ENCODE measurements around the gene P4HA1. TPM values are rescaled to one million over a fixed set of nuclear protein-coding genes. Genes with fewer than 3 reads are reported as not detected.

The P4HA1 gene
- total RNA-seq, 4 donors from 2014 or later, result 5.0 to 13.8 (median 12.3) TPM

DNA sequence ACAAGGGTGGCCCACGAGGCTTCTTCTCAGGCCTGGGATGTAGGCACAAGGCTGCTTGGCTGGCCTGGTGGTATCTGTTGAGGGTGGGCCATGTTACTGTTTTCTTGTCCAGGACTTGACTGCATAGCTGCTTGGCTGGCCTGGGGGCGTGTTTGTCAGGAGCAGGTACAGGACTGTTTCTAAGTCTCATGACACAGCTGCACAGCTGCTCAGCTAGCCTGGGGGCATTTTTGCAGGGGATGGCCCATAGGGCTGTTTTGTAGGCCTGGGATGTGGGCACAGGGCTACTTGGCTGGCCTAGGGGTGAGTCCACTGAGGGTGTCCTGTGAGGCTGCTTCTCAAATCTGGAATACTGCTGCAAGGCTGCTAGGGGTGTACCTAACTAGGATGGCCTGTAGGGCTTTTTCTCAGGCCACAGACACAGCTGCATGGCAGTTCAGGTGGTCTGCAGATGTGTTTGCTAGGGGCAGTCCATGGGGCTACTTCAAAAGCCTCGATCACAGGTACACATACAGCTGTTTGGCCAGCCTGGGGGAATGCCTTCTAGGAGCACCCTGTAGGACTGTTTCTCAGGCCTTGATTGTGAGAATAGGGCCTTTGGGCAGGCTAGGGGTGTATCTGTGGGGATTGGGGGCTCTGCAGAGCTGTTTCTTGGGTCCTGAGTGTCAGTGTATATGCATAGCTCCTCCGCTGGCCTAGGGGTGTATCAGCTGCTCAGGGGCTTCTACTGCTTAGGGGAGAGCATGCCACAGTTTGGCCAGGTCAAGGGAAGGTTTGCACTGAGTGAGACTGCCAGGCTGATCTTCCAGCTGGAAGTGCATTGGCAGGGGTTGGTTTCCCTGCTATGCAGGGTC is 115.4 kb downstream of the P4HA1 start:
- WGBS, 2 donors, result 92% methylated on average over 2 of the region's 4 CpGs; no CpG with 5 or more reads in 1 of the 2 donors
- no peak overlapping the region for H3K27ac ChIP-seq
- intact Hi-C loops (cut with DNase I), result no loop called here
- H3K4me1 ChIP-seq, result no peaks in the 10 kb centered on the region
- no peak overlapping the region for H3K4me3 ChIP-seq
- peaks cover 0 to 37% (median 7%) of the 10 kb centered on the region in 3 donors for H3K9me3 ChIP-seq
- TF ChIP-seq POLR2A (IDR thresholded peaks at IDR 0.05) (no peak), CTCF (IDR thresholded peaks at IDR 0.05) (no peak)
- no peak for DNase-seq
- H3K27me3 ChIP-seq, result peaks cover 0 to 6% (median 0%) of the 10 kb centered on the region in 4 donors
- no peaks in the 10 kb centered on the region for H3K36me3 ChIP-seq

DNA sequence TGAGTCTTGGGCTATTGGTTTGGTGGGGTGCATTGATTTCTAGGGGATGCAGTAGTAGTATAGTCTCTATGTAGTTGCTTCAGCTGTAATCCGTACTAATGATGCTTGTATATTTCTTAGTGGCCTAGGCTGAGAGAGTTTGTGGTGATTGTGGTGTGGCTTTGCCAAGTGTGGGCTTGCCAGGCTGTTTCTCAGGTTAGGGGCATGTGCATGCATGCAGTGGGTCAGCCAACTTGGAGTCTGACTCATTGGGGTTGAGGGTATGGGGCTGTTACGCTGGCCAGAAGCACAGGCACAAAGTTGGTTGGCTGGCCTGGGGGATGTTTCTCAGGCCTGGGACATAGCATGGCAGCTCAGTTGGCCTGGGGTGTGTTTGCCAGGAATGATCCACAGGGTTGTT is 116.3 kb downstream of the P4HA1 start:
- Histone ChIP-seq H3K27ac (no peak overlapping the region), H3K4me3 (no peak overlapping the region), H3K9me3 (peaks cover 0 to 45% (median 9%) of the 10 kb centered on the region in 3 donors), H3K27me3 (peaks cover 0 to 6% (median 0%) of the 10 kb centered on the region in 4 donors), H3K4me1 (no peaks in the 10 kb centered on the region), H3K36me3 (no peaks in the 10 kb centered on the region)
- intact Hi-C loops (cut with DNase I), result no loop called here
- 75 to 89% methylated on average over 1 to 2 of the region's 2 CpGs for WGBS, 2 donors
- TF ChIP-seq POLR2A (IDR thresholded peaks at IDR 0.05) (no peak), CTCF (IDR thresholded peaks at IDR 0.05) (no peak)
- DNase-seq, result no peak

- Histone ChIP-seq H3K27me3 (peaks cover 0 to 6% (median 0%) of the 10 kb centered on the region in 4 donors), H3K27ac (no peak overlapping the region), H3K4me3 (no peak overlapping the region), H3K9me3 (peaks cover 0 to 48% (median 12%) of the 10 kb centered on the region in 3 donors), H3K36me3 (no peaks in the 10 kb centered on the region), H3K4me1 (no peaks in the 10 kb centered on the region)
- DNase-seq, result no peak
- TF ChIP-seq CTCF (IDR thresholded peaks at IDR 0.05) (no peak), POLR2A (IDR thresholded peaks at IDR 0.05) (no peak)
- intact Hi-C loops (cut with DNase I), result no loop called here
Measured at GRCh38 chr10:72979709-72980108, 117.0 kb downstream of the P4HA1 start.

DNA sequence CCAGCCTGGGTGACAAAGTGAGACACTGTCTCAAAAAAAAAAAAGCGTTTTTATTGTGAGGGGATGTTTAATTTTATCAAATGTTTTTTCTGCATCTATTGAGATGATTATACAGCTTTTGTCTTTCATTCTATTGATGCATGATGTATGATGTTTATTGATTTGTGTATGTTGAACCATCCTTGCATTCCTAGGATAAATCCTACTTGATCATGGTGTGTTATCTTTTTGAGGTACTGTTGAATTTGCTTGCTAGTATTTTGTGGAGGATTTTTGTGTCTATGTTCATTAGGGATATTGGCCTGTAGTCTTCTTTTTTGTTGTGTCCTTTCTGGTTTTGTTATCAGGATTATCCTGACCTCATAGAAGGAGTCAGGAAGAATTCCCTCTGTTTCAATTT is 119.8 kb downstream of the P4HA1 start:
- intact Hi-C loops (cut with DNase I), result no loop called here
- TF ChIP-seq POLR2A (IDR thresholded peaks at IDR 0.05) (no peak), CTCF (IDR thresholded peaks at IDR 0.05) (no peak)
- Histone ChIP-seq H3K27me3 (peaks cover 0 to 6% (median 0%) of the 10 kb centered on the region in 4 donors), H3K9me3 (peaks cover 0 to 48% (median 12%) of the 10 kb centered on the region in 3 donors), H3K4me3 (no peak overlapping the region), H3K36me3 (no peaks in the 10 kb centered on the region), H3K27ac (no peak overlapping the region), H3K4me1 (no peaks in the 10 kb centered on the region)
- 88 to 89% methylated on average over 1 of the region's 1 CpG for WGBS, 2 donors
- DNase-seq, result no peak

Small RNA genes within 50 kb of the gene (small RNA-seq; reads per million reads assigned to genes)
- gene RF00019 (0 reads per million in 4 donors), gene SNORA11F (0.45 to 2.6 (median 1.9) reads per million in 4 donors)

Other genes with a start within 250 kb of the P4HA1 start
- gene OIT3, start 203.1 kb downstream of the P4HA1 start, total RNA-seq, result not detected
- not detected for gene PLA2G12B, start 142.1 kb downstream of the P4HA1 start, total RNA-seq
- gene NUDT13, start 13.6 kb upstream of the P4HA1 start, total RNA-seq, result 1 to 10 TPM in 2 of 4 donors, under 1 TPM in 1, not detected in 1; 0.88 to 1.9 (median 1.3) TPM
- gene ECD, start 71.1 kb upstream of the P4HA1 start, total RNA-seq, result 10 to 100 TPM; 17.4 to 25.3 (median 24.0) TPM
- 10 to 100 TPM in 2 of 4 donors, 1 to 10 TPM in 2; 8.7 to 15.8 (median 10.8) TPM for gene FAM149B1, start 71.3 kb upstream of the P4HA1 start, total RNA-seq
- 10 to 100 TPM; 13.4 to 35.4 (median 25.2) TPM for gene DNAJC9, start 150.4 kb upstream of the P4HA1 start, total RNA-seq
- 10 to 100 TPM; 36.8 to 60.3 (median 54.2) TPM for gene MRPS16, start 155.8 kb upstream of the P4HA1 start, total RNA-seq